ENCODE results near the gene IL1RAPL1. TPM values are rescaled to one million over a fixed set of nuclear protein-coding genes. Genes with fewer than 3 reads are reported as not detected.
A peak's percentile ranks its signal among the peaks of the same experiment; 100 is the strongest.

The IL1RAPL1 gene
- total and polyA plus RNA-seq, 8 donors, result 0.60 to 1.4 (median 0.95) TPM; not detected in 2

GRCh38 chrX:28639451-28639850 is 52.2 kb downstream of the IL1RAPL1 start:
- intact Hi-C loops (cut with DNase I), result no loop called here
- Histone ChIP-seq H3K9me3 (no peaks in the 10 kb centered on the region), H3K4me3 (no peak overlapping the region), H3K27me3 (no peaks in the 10 kb centered on the region), H3K27ac (no peak overlapping the region), H3K36me3 (no peaks in the 10 kb centered on the region), H3K4me1 (no peaks in the 10 kb centered on the region)
- DNase-seq (peak in 1 of 4 donors; percentile 3), ATAC-seq (no peak)
- TF ChIP-seq CTCF (IDR thresholded peaks at IDR 0.05), result no peak

DNA sequence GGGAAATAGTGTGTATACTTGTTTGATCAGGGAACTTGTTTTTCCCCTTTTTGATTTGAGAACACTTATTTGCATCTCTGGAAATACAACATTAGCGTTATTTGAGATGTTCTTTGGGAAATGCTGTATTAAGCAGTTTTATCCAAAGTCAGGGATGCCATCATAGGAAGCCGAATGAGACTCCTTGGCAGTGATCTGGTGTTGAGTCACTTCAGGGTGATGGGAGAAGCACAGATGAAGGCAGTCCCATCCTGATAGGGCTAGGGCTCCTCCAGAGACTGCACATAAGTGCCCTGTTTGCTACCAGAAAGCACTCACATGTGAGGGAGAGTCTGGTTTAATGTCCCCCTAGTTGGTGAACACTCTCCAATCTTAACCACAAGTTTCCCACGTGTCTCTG is 62.3 kb downstream of the IL1RAPL1 start:
- H3K27me3 ChIP-seq, result no peaks in the 10 kb centered on the region
- H3K4me3 ChIP-seq, result no peak overlapping the region
- no peak for TF ChIP-seq CTCF (IDR thresholded peaks at IDR 0.05)
- H3K9me3 ChIP-seq, result no peaks in the 10 kb centered on the region
- ATAC-seq (no peak), DNase-seq (no peak)
- H3K4me1 ChIP-seq, result no peaks in the 10 kb centered on the region
- H3K36me3 ChIP-seq, result no peaks in the 10 kb centered on the region
- intact Hi-C loops (cut with DNase I), result no loop called here
- no peak overlapping the region for H3K27ac ChIP-seq

- DNase-seq (no peak), ATAC-seq (no peak)
- Histone ChIP-seq H3K4me3 (no peak overlapping the region), H3K27ac (no peak overlapping the region), H3K9me3 (no peaks in the 10 kb centered on the region), H3K4me1 (no peaks in the 10 kb centered on the region), H3K27me3 (no peaks in the 10 kb centered on the region), H3K36me3 (no peaks in the 10 kb centered on the region)
- TF ChIP-seq CTCF (IDR thresholded peaks at IDR 0.05), result no peak
- intact Hi-C loops (cut with DNase I), result no loop called here
Observed at GRCh38 chrX:28651186-28651585, 63.9 kb downstream of the IL1RAPL1 start.

- TF ChIP-seq CTCF (IDR thresholded peaks at IDR 0.05), result no peak
- no peaks in the 10 kb centered on the region for H3K4me1 ChIP-seq
- ATAC-seq (no peak), DNase-seq (no peak)
- H3K27me3 ChIP-seq, result no peaks in the 10 kb centered on the region
- intact Hi-C loops (cut with DNase I), result no loop called here
- no peaks in the 10 kb centered on the region for H3K36me3 ChIP-seq
- no peaks in the 10 kb centered on the region for H3K9me3 ChIP-seq
- H3K27ac ChIP-seq, result no peak overlapping the region
- no peak overlapping the region for H3K4me3 ChIP-seq
Observed at GRCh38 chrX:28659269-28659668, 72.0 kb downstream of the IL1RAPL1 start.

DNA sequence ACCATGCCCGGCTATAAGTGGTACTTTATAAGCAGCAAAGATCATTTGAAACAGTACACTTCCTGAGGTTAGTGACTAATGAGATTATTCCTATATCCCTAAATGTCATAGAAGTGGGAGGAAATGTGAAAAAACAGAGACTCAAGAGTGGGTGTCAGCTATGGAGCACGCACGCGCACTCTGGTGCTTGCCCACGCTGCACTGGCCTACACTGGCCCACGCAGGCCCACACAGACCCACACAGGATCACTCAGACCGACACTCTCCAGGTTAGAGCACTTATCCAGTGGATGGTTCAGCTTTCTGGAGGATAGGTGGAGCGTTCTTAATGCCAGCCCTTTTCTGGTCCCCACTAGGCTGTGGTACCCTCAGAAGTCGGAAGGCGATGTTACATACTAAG is 78.5 kb downstream of the IL1RAPL1 start:
- H3K27me3 ChIP-seq, result no peaks in the 10 kb centered on the region
- no peak overlapping the region for H3K4me3 ChIP-seq
- no peak for DNase-seq
- ATAC-seq, result no peak
- H3K36me3 ChIP-seq, result no peaks in the 10 kb centered on the region
- no peaks in the 10 kb centered on the region for H3K4me1 ChIP-seq
- H3K27ac ChIP-seq, result no peak overlapping the region
- intact Hi-C loops (cut with DNase I), result no loop called here
- TF ChIP-seq CTCF (IDR thresholded peaks at IDR 0.05), result no peak
- no peaks in the 10 kb centered on the region for H3K9me3 ChIP-seq
